ENCODE measurements around the gene SYT1.

DNA sequence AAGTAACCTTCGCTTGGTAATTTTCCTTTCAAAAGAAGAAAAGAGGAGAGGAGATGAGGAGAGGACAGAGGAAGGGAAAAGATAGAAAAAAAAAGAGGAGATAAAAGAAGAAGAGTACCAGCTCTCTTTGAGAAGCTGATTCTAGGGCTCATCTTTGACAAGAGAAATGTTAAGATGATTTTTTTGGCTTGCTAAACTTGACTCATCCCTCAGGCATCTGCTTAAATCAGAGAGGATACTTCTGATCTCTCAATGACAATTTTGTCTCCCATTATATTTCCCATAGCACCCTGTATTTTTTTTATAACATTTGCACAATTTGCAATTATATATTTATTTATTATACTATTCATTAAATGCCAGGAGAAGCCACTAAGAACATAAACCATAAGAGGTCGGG lies 17.1 kb downstream of the SYT1 start:
- TF ChIP-seq SMC3 (IDR thresholded peaks at IDR 0.05; ENCODE audit: low read depth, low read length) (no peak), POLR2A (IDR thresholded peaks at IDR 0.05; ENCODE audit: low read depth, low read length) (no peak), CTCF (conservative IDR thresholded peaks at IDR 0.05; ENCODE audit: low read depth, low read length) (no peak), RFX5 (IDR thresholded peaks at IDR 0.05; ENCODE audit: low read depth, low read length) (no peak), RCOR1 (IDR thresholded peaks at IDR 0.05; ENCODE audit: insufficient replicate concordance, low read length) (no peak)
- TF ChIP-seq, protein P1, sequence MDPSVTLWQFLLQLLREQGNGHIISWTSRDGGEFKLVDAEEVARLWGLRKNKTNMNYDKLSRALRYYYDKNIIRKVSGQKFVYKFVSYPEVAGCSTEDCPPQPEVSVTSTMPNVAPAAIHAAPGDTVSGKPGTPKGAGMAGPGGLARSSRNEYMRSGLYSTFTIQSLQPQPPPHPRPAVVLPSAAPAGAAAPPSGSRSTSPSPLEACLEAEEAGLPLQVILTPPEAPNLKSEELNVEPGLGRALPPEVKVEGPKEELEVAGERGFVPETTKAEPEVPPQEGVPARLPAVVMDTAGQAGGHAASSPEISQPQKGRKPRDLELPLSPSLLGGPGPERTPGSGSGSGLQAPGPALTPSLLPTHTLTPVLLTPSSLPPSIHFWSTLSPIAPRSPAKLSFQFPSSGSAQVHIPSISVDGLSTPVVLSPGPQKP (IDR thresholded peaks at IDR 0.05; ENCODE audit: borderline replicate concordance, low read depth, low read length), result no peak
